ENCODE measurements around the gene TNFRSF8. TPM values are rescaled to one million over a fixed set of nuclear protein-coding genes. Genes with fewer than 3 reads are reported as not detected.

The TNFRSF8 gene
- total and polyA plus RNA-seq, 2 donors (not counting 1 experiment from before 2014, with no cell fraction given): 0.36 to 0.57 TPM

DNA sequence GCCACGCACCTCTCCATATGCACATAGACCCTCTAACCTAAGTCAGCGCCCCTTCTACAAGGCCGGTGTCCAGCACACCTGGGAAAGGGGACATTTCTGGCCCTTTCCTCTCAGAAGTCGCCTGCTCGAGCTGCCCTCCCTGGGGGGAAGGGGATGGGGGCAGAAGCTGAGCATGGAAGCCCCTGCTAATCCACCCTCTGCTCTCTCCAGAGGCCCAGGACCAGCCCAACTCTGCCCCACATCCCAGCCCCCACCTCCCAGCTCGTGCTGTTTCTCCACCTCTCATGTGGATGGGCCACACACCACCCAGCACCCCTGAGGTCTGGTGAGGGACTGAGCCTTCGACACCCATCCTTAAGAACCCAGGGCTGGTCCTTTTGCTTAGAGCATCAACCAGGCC lies 118.5 kb downstream of the TNFRSF8 start:
- H4K20me1 ChIP-seq (ENCODE audit: control insufficient read depth, insufficient read depth, low read length, poor library complexity, severe bottlenecking): peaks cover 84% of the 10 kb centered on the region
- Mint-ChIP-seq H3K9me3 (ENCODE audit: insufficient read depth) (no peaks in the 10 kb centered on the region), H3K27me3 (no peaks in the 10 kb centered on the region), H3K4me3 (no peak overlapping the region), H3K27ac (peak overlapping the region; percentile 50), H3K4me1 (peaks cover 69% of the 10 kb centered on the region)
- H3K36me3 ChIP-seq (replicated peaks in 1 of 2; ENCODE audit: control extremely low read depth in 1 of 2, control insufficient read depth in 1 of 2, extremely low read depth in 1 of 2, insufficient read depth in 2 of 2, low read length in 1 of 2): peaks cover 0 to 30% of the 10 kb centered on the region in 2 experiments
- ChIA-PET POLR2A (no interaction called here), CTCF (interaction anchor here (1.2 to 8.3 kb wide), 2 partner anchors 12 to 57 kb away, joined by 5 to 96 read pairs; no protein-coding TSS in a partner anchor)
- H3K4me3 ChIP-seq (ENCODE audit: control extremely low read depth in 1 of 5, extremely low read depth in 1 of 5, insufficient read depth in 1 of 5, low read depth in 2 of 5, low read length in 4 of 5): no peak overlapping the region
- H3K9ac ChIP-seq (ENCODE audit: low read length): no peak overlapping the region
- H2AFZ ChIP-seq (ENCODE audit: insufficient read depth, low read depth, low read length, poor library complexity, severe bottlenecking): no peak overlapping the region
- no peak overlapping the region for H3K4me2 ChIP-seq (replicated peaks; ENCODE audit: low read depth, low read length, poor library complexity, severe bottlenecking)
- ATAC-seq (ENCODE audit: low read depth): no peak
- no peaks in the 10 kb centered on the region for H3K27me3 ChIP-seq (replicated peaks in 1 of 4; ENCODE audit: control extremely low read depth in 1 of 4, control insufficient read depth in 3 of 4, insufficient read depth in 4 of 4, low read length in 3 of 4)
- H3K79me2 ChIP-seq (ENCODE audit: control insufficient read depth, insufficient read depth, low read length): peaks cover 89% of the 10 kb centered on the region
- no peak overlapping the region for H3K27ac ChIP-seq (ENCODE audit: low read length in 2 of 2)
- DNase-seq: no peak
- peaks cover 42 to 80% of the 10 kb centered on the region in 2 donors for H3K4me1 ChIP-seq (ENCODE audit: control insufficient read depth in 2 of 2, insufficient read depth in 2 of 2, low read length in 2 of 2)
- TF ChIP-seq CTCF (IDR thresholded peaks at IDR 0.05) (no peak), EZH2 (IDR thresholded peaks at IDR 0.05; ENCODE audit: borderline replicate concordance, insufficient read depth, low read depth, low read length, poor library complexity, severe bottlenecking) (no peak)
- no peaks in the 10 kb centered on the region for H3K9me3 ChIP-seq (ENCODE audit: control extremely low read depth in 1 of 3, control insufficient read depth in 2 of 3, insufficient read depth in 1 of 3, low read length in 2 of 3)
- intact Hi-C loops (cut with micrococcal nuclease): loop anchor here (5.0 kb wide), 1 partner anchor 39 kb away; no protein-coding TSS in a partner anchor
- WGBS (ENCODE audit: insufficient coverage): 93% methylated on average over 3 of the region's 7 CpGs

GRCh38 chr1:12182410-12182984 lies 119.4 kb downstream of the TNFRSF8 start:
- peak overlapping the region; percentile 69 for H3K27ac Mint-ChIP-seq
- peaks cover 84% of the 10 kb centered on the region for H4K20me1 ChIP-seq (ENCODE audit: control insufficient read depth, insufficient read depth, low read length, poor library complexity, severe bottlenecking)
- H3K4me3 Mint-ChIP-seq: peak overlapping the region; percentile 32
- ATAC-seq (ENCODE audit: low read depth) (no peak), DNase-seq (no peak)
- no peaks in the 10 kb centered on the region for H3K9me3 Mint-ChIP-seq (ENCODE audit: insufficient read depth)
- intact Hi-C loops (cut with micrococcal nuclease): loop anchor here (5.0 kb wide), 1 partner anchor 40 kb away; no protein-coding TSS in a partner anchor
- no peak overlapping the region for H2AFZ ChIP-seq (ENCODE audit: insufficient read depth, low read depth, low read length, poor library complexity, severe bottlenecking)
- ChIA-PET CTCF (interaction anchor here (0.6 to 8.3 kb wide), 9 partner anchors 13 to 58 kb away, joined by 3 to 96 read pairs (median 5); no protein-coding TSS in a partner anchor), POLR2A (interaction anchor here (0.6 to 1.3 kb wide), 2 partner anchors 28 to 34 kb away, joined by 3 to 4 read pairs; no protein-coding TSS in a partner anchor)
- peak overlapping the region in 1 of 2 donors; percentile 47 for H3K27ac ChIP-seq (ENCODE audit: low read length in 2 of 2)
- no peak overlapping the region for H3K4me3 ChIP-seq (ENCODE audit: control extremely low read depth in 1 of 5, extremely low read depth in 1 of 5, insufficient read depth in 1 of 5, low read depth in 2 of 5, low read length in 4 of 5)
- H3K27me3 Mint-ChIP-seq: no peaks in the 10 kb centered on the region
- peaks cover 71% of the 10 kb centered on the region for H3K4me1 Mint-ChIP-seq
- H3K4me1 ChIP-seq (ENCODE audit: control insufficient read depth in 2 of 2, insufficient read depth in 2 of 2, low read length in 2 of 2): peaks cover 41 to 73% of the 10 kb centered on the region in 2 donors
- H3K9ac ChIP-seq (ENCODE audit: low read length): no peak overlapping the region
- no peaks in the 10 kb centered on the region for H3K9me3 ChIP-seq (ENCODE audit: control extremely low read depth in 1 of 3, control insufficient read depth in 2 of 3, insufficient read depth in 1 of 3, low read length in 2 of 3)
- H3K36me3 ChIP-seq (replicated peaks in 1 of 2; ENCODE audit: control extremely low read depth in 1 of 2, control insufficient read depth in 1 of 2, extremely low read depth in 1 of 2, insufficient read depth in 2 of 2, low read length in 1 of 2): peaks cover 0 to 32% of the 10 kb centered on the region in 2 experiments
- H3K79me2 ChIP-seq (ENCODE audit: control insufficient read depth, insufficient read depth, low read length): peaks cover 87% of the 10 kb centered on the region
- 100% methylated on average over 1 of the region's 4 CpGs for WGBS (ENCODE audit: insufficient coverage)
- TF ChIP-seq EZH2 (IDR thresholded peaks at IDR 0.05; ENCODE audit: borderline replicate concordance, insufficient read depth, low read depth, low read length, poor library complexity, severe bottlenecking) (no peak), CTCF (IDR thresholded peaks at IDR 0.05) (no peak)
- no peak overlapping the region for H3K4me2 ChIP-seq (replicated peaks; ENCODE audit: low read depth, low read length, poor library complexity, severe bottlenecking)
- H3K27me3 ChIP-seq (replicated peaks in 1 of 4; ENCODE audit: control extremely low read depth in 1 of 4, control insufficient read depth in 3 of 4, insufficient read depth in 4 of 4, low read length in 3 of 4): no peaks in the 10 kb centered on the region
